ENCODE results near the gene N4BP2L2. TPM values are rescaled to one million over a fixed set of nuclear protein-coding genes. Genes with fewer than 3 reads are reported as not detected.

Gene N4BP2L2
- total RNA-seq, 1 donor from 2014 or later = 153 TPM

DNA sequence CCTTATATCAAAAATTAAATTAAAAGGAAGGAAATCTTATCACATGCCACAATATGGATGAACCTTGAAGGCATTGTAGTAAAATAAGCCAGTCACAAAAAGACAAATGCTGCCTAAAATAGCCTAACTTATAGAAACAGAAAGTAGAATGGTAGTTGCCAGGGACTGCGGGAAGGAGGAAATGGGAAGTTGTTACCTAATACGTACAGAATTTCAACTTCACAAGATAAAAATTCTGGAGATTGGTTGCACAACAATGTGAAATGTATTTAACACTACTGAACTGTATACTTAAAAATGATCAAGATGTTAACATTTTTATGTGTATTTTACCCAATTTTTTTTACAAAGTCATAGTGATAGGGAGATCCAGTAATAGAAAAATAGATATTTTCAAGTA, 10.2 kb upstream of the N4BP2L2 start:
- no peak overlapping the region for H3K4me2 ChIP-seq
- no peaks in the 10 kb centered on the region for H3F3A ChIP-seq (ENCODE audit: low read depth)
- H3K27me3 Mint-ChIP-seq (ENCODE audit: insufficient read depth, low read depth) = no peaks in the 10 kb centered on the region
- no peak for DNase-seq (ENCODE audit: low spot score)
- no peak overlapping the region for H3K4me3 Mint-ChIP-seq
- H3K27ac ChIP-seq = no peak overlapping the region
- no peaks in the 10 kb centered on the region for H4K20me1 ChIP-seq (ENCODE audit: low read depth)
- H3K9me3 Mint-ChIP-seq = no peaks in the 10 kb centered on the region
- no peaks in the 10 kb centered on the region for H3K36me3 ChIP-seq
- H3K4me1 Mint-ChIP-seq = no peaks in the 10 kb centered on the region
- no peak overlapping the region for H2AFZ ChIP-seq (replicated peaks)
- no peaks in the 10 kb centered on the region for H3K9me3 ChIP-seq (ENCODE audit: low read depth)
- H3K9ac ChIP-seq = no peak overlapping the region
- TF ChIP-seq EZH2phosphoT487 (IDR thresholded peaks at IDR 0.05) (no peak), EZH2 (IDR thresholded peaks at IDR 0.05) (no peak)
- TF ChIP-seq, protein P1, sequence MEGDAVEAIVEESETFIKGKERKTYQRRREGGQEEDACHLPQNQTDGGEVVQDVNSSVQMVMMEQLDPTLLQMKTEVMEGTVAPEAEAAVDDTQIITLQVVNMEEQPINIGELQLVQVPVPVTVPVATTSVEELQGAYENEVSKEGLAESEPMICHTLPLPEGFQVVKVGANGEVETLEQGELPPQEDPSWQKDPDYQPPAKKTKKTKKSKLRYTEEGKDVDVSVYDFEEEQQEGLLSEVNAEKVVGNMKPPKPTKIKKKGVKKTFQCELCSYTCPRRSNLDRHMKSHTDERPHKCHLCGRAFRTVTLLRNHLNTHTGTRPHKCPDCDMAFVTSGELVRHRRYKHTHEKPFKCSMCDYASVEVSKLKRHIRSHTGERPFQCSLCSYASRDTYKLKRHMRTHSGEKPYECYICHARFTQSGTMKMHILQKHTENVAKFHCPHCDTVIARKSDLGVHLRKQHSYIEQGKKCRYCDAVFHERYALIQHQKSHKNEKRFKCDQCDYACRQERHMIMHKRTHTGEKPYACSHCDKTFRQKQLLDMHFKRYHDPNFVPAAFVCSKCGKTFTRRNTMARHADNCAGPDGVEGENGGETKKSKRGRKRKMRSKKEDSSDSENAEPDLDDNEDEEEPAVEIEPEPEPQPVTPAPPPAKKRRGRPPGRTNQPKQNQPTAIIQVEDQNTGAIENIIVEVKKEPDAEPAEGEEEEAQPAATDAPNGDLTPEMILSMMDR (IDR thresholded peaks at IDR 0.05) = no peak
- no peaks in the 10 kb centered on the region for H3K36me3 Mint-ChIP-seq
- H3K79me2 ChIP-seq (ENCODE audit: low read depth) = no peaks in the 10 kb centered on the region
- no peaks in the 10 kb centered on the region for H3K4me1 ChIP-seq
- no peak overlapping the region for H3K27ac Mint-ChIP-seq
- no peak overlapping the region for H3K4me3 ChIP-seq
- no peaks in the 10 kb centered on the region for H3K27me3 ChIP-seq

DNA sequence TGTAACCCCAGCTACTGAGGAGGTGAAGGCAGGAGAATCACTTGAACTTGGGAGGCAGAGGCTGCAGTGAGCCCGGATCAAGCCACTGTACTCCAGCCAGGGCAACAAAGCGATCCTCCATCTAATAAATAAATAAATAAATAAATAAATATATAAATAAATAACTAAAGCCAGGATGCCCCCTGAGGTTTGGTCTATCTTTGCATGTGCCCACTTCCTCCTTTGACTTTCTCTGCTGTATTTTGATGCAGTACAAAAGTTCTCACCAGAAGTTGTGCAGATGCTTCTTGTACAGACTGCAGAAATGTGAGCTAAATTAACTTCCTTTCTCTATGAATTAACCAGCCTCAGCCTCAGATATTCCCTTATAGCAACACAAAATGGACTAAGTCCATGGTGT, 6.5 kb upstream of the N4BP2L2 start:
- H3K27me3 Mint-ChIP-seq (ENCODE audit: insufficient read depth, low read depth) = no peaks in the 10 kb centered on the region
- no peak for DNase-seq (ENCODE audit: low spot score)
- Histone ChIP-seq H3K9ac (no peak overlapping the region), H3K4me1 (no peaks in the 10 kb centered on the region), H2AFZ (replicated peaks) (no peak overlapping the region), H4K20me1 (ENCODE audit: low read depth) (no peaks in the 10 kb centered on the region), H3K9me3 (ENCODE audit: low read depth) (no peaks in the 10 kb centered on the region), H3K79me2 (ENCODE audit: low read depth) (no peaks in the 10 kb centered on the region), H3K36me3 (no peaks in the 10 kb centered on the region), H3K27me3 (no peaks in the 10 kb centered on the region), H3K4me2 (no peak overlapping the region), H3F3A (ENCODE audit: low read depth) (no peaks in the 10 kb centered on the region), H3K4me3 (no peak overlapping the region), H3K27ac (no peak overlapping the region)
- no peak overlapping the region for H3K27ac Mint-ChIP-seq
- H3K36me3 Mint-ChIP-seq = no peaks in the 10 kb centered on the region
- H3K4me3 Mint-ChIP-seq = no peak overlapping the region
- no peaks in the 10 kb centered on the region for H3K9me3 Mint-ChIP-seq
- H3K4me1 Mint-ChIP-seq = no peaks in the 10 kb centered on the region
- TF ChIP-seq, protein P1 (IDR thresholded peaks at IDR 0.05) = no peak
- no peak for TF ChIP-seq EZH2 (IDR thresholded peaks at IDR 0.05)
- no peak for TF ChIP-seq EZH2phosphoT487 (IDR thresholded peaks at IDR 0.05)

DNA sequence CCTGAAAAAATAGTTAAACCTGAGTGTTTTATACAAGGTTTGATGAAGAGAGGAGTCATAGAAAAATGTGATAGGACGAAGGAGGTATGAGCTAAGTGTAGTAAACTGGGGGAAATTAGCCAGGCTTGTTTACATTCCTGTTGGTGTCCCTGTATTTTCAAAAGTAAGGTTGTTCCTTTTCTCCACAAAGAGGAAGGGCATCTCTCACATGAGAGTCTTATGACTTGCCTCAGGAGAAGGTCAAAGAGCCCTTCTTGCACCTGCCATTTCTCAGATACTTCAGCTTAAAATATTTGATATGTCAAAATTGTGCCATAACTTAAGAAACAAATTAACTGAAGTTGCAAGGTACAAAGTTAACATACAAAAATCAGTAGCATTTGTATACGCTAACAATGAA, 3.6 kb upstream of the N4BP2L2 start:
- no peak overlapping the region for H3K4me3 ChIP-seq
- no peaks in the 10 kb centered on the region for H3K9me3 ChIP-seq (ENCODE audit: low read depth)
- no peak overlapping the region for H3K27ac Mint-ChIP-seq
- H3K4me1 ChIP-seq = peaks cover 5% of the 10 kb centered on the region
- no peaks in the 10 kb centered on the region for H4K20me1 ChIP-seq (ENCODE audit: low read depth)
- no peaks in the 10 kb centered on the region for H3K36me3 ChIP-seq
- H3K27me3 Mint-ChIP-seq (ENCODE audit: insufficient read depth, low read depth) = no peaks in the 10 kb centered on the region
- H2AFZ ChIP-seq (replicated peaks) = no peak overlapping the region
- H3K27ac ChIP-seq = no peak overlapping the region
- H3K9ac ChIP-seq = no peak overlapping the region
- H3K4me3 Mint-ChIP-seq = no peak overlapping the region
- no peak for DNase-seq (ENCODE audit: low spot score)
- H3K4me2 ChIP-seq = no peak overlapping the region
- H3K27me3 ChIP-seq = no peaks in the 10 kb centered on the region
- H3F3A ChIP-seq (ENCODE audit: low read depth) = peaks cover 16% of the 10 kb centered on the region
- H3K36me3 Mint-ChIP-seq = peaks cover 5% of the 10 kb centered on the region
- H3K79me2 ChIP-seq (ENCODE audit: low read depth) = peaks cover 12% of the 10 kb centered on the region
- H3K4me1 Mint-ChIP-seq = peaks cover 10% of the 10 kb centered on the region
- TF ChIP-seq, protein P1 (IDR thresholded peaks at IDR 0.05) = no peak
- no peak for TF ChIP-seq EZH2 (IDR thresholded peaks at IDR 0.05)
- no peak for TF ChIP-seq EZH2phosphoT487 (IDR thresholded peaks at IDR 0.05)
- peaks cover 10% of the 10 kb centered on the region for H3K9me3 Mint-ChIP-seq

Data from neural progenitor cell (in vitro differentiated cells).